ENCODE data around the gene NRG3. TPM values are rescaled to one million over a fixed set of nuclear protein-coding genes. Genes with fewer than 3 reads are reported as not detected.

The NRG3 gene
- total RNA-seq = 2.3 TPM
- long read RNA-seq, partial matches to known transcripts = 1 of 1 reads
- long read RNA-seq, other reads (novel, unspliced or antisense) = 0 of 1 reads

GRCh38 chr10:81874875-81875466, at the start of gene NRG3:
NRG3 (plus strand) TSS chr10:81875194.
- Histone ChIP-seq H3K4me1 (peaks cover 7% of the 10 kb centered on the region), H3K4me3 (peak within 1 kb of the TSS; percentile 45), H3K36me3 (no peaks in the 10 kb centered on the region), H3K27ac (no peak within 1 kb of the TSS), H3K9me3 (no peaks in the 10 kb centered on the region), H3K27me3 (peaks cover 19% of the 10 kb centered on the region)
- DNase-seq = no peak
- TF ChIP-seq CTCF (IDR thresholded peaks at IDR 0.05) = no peak
- intact Hi-C loops (cut with DNase I) = no loop called here
- ATAC-seq = peak; percentile 45

- H3K9me3 ChIP-seq = no peaks in the 10 kb centered on the region
- H3K4me1 ChIP-seq = no peaks in the 10 kb centered on the region
- H3K4me3 ChIP-seq = no peak overlapping the region
- no peak for ATAC-seq
- no peak for DNase-seq
- intact Hi-C loops (cut with DNase I) = no loop called here
- H3K27me3 ChIP-seq = no peaks in the 10 kb centered on the region
- H3K27ac ChIP-seq = no peak overlapping the region
- H3K36me3 ChIP-seq = no peaks in the 10 kb centered on the region
- TF ChIP-seq CTCF (IDR thresholded peaks at IDR 0.05) = no peak
These were observed 46.7 kb upstream of the NRG3 start for GRCh38 chr10:81828251-81828650.

GRCh38 chr10:81831060-81831459, 43.9 kb upstream of the NRG3 start:
- TF ChIP-seq CTCF (IDR thresholded peaks at IDR 0.05) = no peak
- DNase-seq (no peak), ATAC-seq (no peak)
- Histone ChIP-seq H3K4me3 (no peak overlapping the region), H3K4me1 (no peaks in the 10 kb centered on the region), H3K27me3 (no peaks in the 10 kb centered on the region), H3K36me3 (no peaks in the 10 kb centered on the region), H3K27ac (no peak overlapping the region), H3K9me3 (no peaks in the 10 kb centered on the region)
- intact Hi-C loops (cut with DNase I) = no loop called here

GRCh38 chr10:81838950-81839349, 36.0 kb upstream of the NRG3 start:
- Histone ChIP-seq H3K27me3 (no peaks in the 10 kb centered on the region), H3K36me3 (no peaks in the 10 kb centered on the region), H3K4me1 (no peaks in the 10 kb centered on the region), H3K4me3 (no peak overlapping the region), H3K9me3 (no peaks in the 10 kb centered on the region), H3K27ac (no peak overlapping the region)
- no peak for DNase-seq
- intact Hi-C loops (cut with DNase I) = no loop called here
- no peak for TF ChIP-seq CTCF (IDR thresholded peaks at IDR 0.05)
- no peak for ATAC-seq

GRCh38 chr10:81843042-81843441, 32.0 kb upstream of the NRG3 start:
- no peak for DNase-seq
- TF ChIP-seq CTCF (IDR thresholded peaks at IDR 0.05) = no peak
- H3K4me1 ChIP-seq = no peaks in the 10 kb centered on the region
- no peaks in the 10 kb centered on the region for H3K9me3 ChIP-seq
- no peak overlapping the region for H3K4me3 ChIP-seq
- no peak for ATAC-seq
- intact Hi-C loops (cut with DNase I) = no loop called here
- no peaks in the 10 kb centered on the region for H3K27me3 ChIP-seq
- no peaks in the 10 kb centered on the region for H3K36me3 ChIP-seq
- no peak overlapping the region for H3K27ac ChIP-seq

- no peaks in the 10 kb centered on the region for H3K9me3 ChIP-seq
- intact Hi-C loops (cut with DNase I) = no loop called here
- no peak for TF ChIP-seq CTCF (IDR thresholded peaks at IDR 0.05)
- H3K27me3 ChIP-seq = no peaks in the 10 kb centered on the region
- no peak for DNase-seq
- H3K4me1 ChIP-seq = no peaks in the 10 kb centered on the region
- no peak for ATAC-seq
- H3K27ac ChIP-seq = no peak overlapping the region
- no peak overlapping the region for H3K4me3 ChIP-seq
- H3K36me3 ChIP-seq = no peaks in the 10 kb centered on the region
These were observed 27.3 kb upstream of the NRG3 start for GRCh38 chr10:81847675-81848074.

Data from upper lobe of right lung (tissue), 1 donor.